GM19023 (cell line): ENCODE results near the gene RBBP7.

Experiments
- ATAC-seq: cut with Tn5 transposase; IDR thresholded peaks from one replicate; pipeline ENCODE4 v1.9.1; 2021; ENCODE audit warnings: mild to moderate bottlenecking, moderate library complexity; ENCODE audit not compliant: unreplicated experiment

RBBP7 gene

GRCh38 chrX:16827225-16827624 lies 42.9 kb downstream of the RBBP7 start:
- ATAC-seq = no peak

DNA sequence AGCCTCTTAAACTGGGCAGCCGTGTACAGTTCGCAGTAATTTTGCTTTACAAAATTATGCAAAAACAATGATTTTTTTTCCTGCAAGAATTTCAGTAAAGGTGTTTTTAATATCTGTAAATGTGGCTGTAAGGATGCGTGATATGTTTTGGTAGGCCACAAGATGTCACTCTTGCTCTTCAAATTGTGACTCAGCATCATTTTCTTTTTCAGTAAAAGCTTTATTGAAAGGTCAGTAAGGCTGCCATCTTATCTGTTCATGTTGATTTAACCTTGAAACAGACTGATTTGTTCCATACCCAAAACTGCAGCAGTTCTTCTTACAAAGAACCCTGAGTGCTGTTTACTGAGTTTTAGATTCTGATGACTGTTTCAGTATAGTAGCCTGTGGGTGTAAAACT lies 44.0 kb downstream of the RBBP7 start:
- ATAC-seq = no peak

- no peak for ATAC-seq
Observed at GRCh38 chrX:16825264-16826035, 44.7 kb downstream of the RBBP7 start.

GRCh38 chrX:16822723-16823122 lies 47.4 kb downstream of the RBBP7 start:
- no peak for ATAC-seq

- ATAC-seq = no peak
Observed at GRCh38 chrX:16819634-16820033, 50.5 kb downstream of the RBBP7 start.

DNA sequence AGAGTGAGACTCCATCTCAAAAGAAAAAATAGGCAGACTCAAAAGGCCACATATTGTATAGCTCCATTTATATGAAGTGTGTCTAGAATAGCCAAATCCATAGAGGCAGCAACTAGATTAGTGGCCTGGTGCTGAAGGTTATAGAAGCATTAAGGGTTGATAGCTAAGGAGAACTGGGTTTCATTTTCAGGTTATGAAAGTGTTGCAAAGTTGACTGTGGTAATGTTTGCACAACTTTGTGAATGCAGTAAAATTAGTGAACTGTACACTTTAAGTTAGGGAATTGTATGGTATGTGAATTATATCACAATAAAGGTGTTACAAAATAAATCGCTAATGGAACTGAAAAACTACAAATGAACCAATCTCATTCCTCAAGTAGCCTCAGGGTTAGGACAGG lies 55.6 kb downstream of the RBBP7 start:
- no peak for ATAC-seq

GRCh38 chrX:16807976-16808542 lies 62.1 kb downstream of the RBBP7 start:
- no peak for ATAC-seq

DNA sequence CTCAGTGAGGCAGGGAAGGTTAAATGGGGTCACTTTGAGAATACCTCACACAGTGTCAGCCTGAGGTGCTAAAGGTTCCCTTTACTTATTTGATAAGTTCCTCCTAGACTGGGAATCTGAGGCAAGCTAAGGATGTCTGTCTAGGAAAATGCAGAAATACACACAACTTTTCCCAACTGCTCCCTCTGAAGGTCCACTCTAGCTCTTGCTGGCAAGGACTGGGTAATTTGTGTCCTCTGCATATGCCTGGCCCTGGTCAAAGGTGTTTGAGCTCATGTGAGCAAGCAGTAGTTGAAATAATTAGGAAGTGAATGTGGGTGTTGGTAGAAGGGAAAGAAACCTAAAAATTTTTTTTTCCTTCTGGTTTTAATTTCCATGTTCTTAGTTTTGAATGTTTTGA lies 62.6 kb downstream of the RBBP7 start:
- no peak for ATAC-seq

DNA sequence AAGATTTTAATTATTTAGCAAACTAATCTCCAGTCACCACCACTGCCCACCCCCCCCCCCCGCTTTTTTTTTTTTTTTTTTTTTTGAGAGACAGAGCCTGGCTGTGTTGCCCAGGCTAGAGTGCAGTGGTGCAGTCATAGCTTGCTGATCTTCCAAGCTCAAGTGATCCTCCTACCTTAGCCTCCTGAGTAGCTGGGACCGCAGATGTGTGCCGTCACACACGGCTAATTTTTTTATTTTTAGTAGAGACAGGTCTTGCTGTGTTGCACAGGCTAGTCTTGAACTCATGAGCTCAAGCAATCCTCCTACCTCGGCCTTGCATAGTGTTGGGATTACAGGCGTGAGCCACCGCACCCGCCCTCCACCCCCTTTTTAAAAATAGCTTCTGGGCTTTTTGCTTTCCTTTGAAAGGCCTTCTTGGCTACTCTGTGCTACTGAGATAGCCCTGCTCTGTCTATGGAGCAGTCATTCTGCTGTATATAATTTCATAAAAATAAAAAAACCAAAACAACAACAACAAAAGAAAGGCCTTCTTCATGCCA lies 65.2 kb downstream of the RBBP7 start:
- no peak for ATAC-seq

DNA sequence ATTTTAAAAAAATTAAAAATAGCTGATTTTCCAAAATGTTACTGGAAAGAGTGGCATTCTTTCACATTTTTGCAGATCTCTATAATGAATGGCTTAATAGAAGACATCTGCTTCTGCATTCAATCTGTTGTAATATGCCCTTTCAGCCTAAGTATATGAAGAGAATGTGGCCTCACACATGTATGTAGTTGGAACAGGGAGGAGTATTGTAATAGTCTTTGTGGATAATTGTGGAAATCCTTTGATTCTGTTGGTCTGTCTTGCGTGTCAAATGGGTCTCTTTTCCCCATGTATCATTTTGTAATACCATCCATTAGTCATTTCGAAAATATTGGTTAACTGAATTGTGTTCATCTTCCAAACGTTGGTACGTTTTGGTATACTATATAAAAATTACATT lies 72.3 kb downstream of the RBBP7 start:
- ATAC-seq = no peak

GRCh38 chrX:16797358-16797757 lies 72.8 kb downstream of the RBBP7 start:
- no peak for ATAC-seq

DNA sequence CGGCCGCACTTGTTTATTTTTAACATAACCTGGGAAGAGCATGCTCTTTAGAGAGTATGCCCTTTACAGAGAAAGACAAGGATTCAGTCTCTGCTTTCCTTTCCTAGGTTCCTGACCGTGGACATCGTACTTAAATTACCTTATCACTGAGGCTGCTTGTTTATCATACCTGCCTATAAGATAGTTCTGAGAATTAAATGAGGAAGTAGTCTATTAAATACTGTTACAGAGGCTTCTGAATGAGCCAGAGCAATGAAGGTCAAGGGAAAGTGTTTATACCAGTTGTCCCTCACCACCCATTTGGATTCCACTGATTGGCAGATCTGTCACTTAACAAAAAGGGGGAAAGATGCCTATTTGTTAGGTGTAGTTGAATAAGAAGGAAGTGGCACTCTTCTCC lies 73.9 kb downstream of the RBBP7 start:
- no peak for ATAC-seq
